GM12891 (cell line): ENCODE data around the gene HTT.

Experiments used
- PAX5 ChIP-seq: IDR thresholded peaks from 2 replicates; pipeline ENCODE4 v1.6.1; 2011; ENCODE audit warnings: low read length, moderate library complexity, mild to moderate bottlenecking; ENCODE audit not compliant: insufficient read depth, severe bottlenecking
- POLR2A ChIP-seq: IDR thresholded peaks from 2 replicates; pipeline ENCODE4 v1.6.1; 2011; ENCODE audit warnings: low read depth, low read length, control low read depth
- POLR2AphosphoS5 ChIP-seq: IDR thresholded peaks from 2 replicates; pipeline ENCODE4 v1.6.1; 2011; ENCODE audit warnings: low read depth, low read length, control low read depth
- TAF1 ChIP-seq: IDR thresholded peaks from 2 replicates; pipeline ENCODE4 v1.6.1; 2011; ENCODE audit warnings: low read depth, low read length, control low read depth

DNA sequence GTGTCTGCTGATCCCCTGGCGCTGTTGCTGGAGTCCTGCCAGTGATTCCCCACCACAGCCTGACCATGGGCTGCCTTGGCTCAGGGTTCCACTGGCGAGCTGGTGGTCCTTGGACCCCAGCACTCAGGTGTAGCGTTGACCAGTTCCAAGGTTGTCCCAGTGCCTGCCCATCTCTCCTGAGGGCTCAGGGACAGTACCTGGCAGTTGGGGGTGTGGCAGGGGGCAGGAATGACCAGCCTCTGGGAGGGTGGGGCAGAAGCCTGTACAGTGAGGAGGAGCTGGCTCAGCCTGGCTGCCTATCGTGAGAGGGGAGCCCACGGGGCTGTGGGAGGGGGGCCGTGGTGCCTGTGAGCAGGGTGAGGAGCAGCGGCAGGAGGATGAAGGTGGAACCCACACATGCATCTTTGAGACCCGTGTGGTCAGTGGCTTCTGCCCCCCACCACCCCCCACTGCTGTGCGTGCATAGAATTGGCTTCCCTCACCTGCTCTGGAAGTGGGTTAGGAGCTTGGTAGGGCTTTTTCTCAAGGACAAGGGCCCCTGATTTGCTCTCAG lies 161.9 kb downstream of the HTT start:
- no peak for TF ChIP-seq POLR2A
- TF ChIP-seq TAF1: no peak
- no peak for TF ChIP-seq PAX5
- TF ChIP-seq POLR2AphosphoS5: no peak
